Measurements from ENCODE around the gene EGFR.

Gene EGFR

DNA sequence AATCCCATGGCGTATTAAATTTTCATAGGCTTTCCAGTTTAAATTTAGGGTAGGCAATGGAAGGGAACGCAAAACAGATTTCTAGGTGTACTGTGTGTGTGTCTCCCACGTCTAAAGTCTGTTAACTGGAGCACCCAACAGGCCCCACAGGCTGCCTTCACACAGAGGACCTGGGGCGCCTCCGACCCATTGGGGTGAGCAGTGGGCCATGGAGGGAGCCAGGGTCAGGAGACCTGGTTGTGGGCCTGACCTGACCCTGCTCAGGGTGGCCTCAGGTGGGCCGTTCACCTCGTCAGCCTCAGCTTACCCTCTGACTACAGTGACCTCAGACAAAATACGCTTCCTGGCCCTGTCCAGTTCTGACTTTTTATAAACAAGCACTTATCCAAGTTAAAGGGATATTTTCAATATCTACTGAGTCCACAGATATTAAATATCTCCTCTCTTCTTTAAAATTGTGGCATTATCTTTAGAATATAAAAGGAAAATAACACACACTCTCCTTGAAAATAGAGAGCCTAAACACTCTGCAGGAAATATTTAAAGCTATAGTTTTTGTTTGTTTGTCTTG, 159.6 kb downstream of the EGFR start:
- peak; percentile 38 for DNase-seq

DNA sequence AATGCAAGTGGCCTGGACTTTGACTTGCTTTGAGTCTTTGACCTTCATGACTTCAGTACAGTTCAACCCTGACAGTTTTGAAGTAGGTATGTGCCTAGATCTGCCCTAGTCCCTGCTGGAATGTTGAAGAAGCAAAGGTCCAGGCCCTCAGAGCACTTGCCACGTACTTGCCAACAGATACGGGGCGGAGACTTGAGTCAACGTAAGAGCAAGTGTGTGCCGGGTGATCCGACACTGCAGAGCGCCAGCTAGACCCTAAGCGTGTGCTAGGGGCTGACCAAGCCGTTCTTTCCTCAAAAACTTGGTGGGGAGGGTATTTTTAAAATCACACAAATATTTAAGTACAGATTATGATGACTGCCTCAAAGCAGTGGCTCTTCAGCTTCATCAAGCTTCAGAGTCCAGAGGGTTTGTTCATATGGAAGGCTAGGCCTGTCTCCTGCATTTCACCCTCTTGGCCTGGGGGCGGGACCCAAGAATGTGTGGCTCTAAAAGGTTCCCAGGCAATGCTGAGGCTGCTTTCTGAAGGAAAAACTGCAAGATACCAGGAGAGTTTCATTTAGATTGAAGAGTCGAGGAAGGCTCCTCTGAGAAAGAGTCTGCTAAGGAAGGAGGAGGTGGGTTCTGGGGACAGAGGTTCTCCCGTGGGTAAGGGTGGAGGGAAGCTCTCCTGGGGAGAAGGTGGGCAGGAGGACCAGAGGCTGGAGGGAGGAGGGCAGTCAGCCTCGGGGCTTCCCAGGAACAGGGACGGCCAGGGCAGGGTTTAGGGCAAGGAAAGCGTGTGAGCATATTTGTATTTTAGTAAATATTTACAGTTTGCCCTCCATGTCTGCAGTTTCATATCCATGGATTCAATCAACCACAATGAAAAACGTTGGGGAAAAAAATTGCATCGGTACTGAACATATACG, 160.3 kb downstream of the EGFR start:
- peak; percentile 38 for DNase-seq

DNA sequence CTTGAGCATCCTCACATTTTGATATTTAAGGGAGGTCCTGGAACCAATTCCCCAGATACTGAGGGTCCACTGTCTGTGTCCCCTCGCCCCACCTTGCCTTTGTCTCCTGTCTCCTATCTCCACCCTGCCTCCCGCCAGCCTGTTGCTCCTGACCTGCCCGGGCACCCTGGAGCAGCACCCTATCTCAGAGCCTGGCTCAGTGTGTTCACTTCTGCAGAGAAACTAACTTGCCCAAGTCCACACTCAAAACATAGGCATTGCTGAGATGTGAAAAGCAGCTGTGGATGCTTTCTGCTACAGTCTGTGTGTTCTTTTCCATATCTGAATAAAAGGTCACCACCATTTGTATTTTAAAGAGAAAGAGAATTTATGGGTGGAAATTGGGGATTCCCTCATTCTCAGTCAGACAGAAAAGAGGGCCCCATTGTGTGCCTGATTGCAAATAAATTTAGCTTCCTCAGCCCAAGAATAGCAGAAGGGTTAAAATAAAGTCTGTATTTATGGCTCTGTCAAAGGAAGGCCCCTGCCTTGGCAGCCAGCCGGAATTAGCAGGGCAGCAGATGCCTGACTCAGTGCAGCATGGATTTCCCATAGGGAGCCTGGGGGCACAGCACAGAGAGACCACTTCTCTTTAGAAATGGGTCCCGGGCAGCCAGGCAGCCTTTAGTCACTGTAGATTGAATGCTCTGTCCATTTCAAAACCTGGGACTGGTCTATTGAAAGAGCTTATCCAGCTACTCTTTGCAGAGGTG, 161.3 kb downstream of the EGFR start:
- DNase-seq, result peak; percentile 37

DNA sequence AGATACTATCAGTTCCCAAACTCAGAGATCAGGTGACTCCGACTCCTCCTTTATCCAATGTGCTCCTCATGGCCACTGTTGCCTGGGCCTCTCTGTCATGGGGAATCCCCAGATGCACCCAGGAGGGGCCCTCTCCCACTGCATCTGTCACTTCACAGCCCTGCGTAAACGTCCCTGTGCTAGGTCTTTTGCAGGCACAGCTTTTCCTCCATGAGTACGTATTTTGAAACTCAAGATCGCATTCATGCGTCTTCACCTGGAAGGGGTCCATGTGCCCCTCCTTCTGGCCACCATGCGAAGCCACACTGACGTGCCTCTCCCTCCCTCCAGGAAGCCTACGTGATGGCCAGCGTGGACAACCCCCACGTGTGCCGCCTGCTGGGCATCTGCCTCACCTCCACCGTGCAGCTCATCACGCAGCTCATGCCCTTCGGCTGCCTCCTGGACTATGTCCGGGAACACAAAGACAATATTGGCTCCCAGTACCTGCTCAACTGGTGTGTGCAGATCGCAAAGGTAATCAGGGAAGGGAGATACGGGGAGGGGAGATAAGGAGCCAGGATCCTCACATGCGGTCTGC, 162.2 kb downstream of the EGFR start:
- peak; percentile 19 for DNase-seq

DNA sequence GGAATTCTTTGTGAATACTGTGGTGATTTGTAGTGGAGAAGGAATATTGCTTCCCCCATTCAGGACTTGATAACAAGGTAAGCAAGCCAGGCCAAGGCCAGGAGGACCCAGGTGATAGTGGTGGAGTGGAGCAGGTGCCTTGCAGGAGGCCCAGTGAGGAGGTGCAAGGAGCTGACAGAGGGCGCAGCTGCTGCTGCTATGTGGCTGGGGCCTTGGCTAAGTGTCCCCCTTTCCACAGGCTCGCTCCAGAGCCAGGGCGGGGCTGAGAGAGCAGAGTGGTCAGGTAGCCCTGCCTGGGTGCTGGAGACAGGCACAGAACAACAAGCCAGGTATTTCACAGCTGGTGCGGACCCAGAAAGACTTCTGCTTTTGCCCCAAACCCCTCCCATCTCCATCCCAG, 162.9 kb downstream of the EGFR start:
- peak; percentile 33 for DNase-seq

DNA sequence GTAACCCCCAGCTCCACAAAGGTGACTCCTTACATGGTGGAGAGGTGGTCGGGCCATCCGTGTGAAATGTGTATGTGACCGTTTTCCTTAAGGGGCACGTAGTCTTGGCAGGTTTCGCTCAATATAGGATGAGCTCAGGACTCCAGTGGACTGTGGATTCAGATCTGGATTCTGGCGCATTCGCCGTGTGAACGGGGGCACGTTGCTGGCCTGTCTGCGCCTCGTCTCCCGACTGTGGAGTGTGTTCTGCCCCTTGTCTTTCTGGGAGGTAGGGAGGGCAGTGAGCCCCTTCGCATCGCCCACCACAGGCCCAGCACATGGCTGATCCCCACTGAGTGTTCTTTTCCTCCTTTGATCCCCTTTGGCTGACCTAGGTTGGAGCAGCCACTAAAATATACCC, 165.1 kb downstream of the EGFR start:
- DNase-seq, result no peak

DNA sequence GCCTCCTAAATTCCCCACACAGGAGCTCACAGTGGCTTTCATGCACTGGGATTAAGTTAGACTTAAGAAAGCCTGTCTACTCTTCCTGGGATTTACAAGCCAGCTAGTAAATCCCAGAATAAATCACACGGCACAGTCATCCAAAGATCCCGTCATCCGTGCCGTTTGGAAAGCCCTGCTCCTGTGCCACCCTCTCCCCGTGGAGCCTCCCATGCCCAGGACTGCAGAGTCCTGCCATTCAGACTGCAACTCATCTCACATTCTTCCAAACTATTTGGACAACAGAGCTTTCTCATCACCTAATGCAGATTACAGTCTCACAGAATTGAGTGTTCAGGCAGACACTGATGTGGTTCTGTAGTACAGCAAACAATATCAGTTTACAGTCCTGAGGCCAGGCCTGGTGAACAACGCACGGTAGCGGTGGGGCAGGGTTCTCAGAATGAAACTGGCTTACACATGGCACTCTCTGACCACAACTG, 166.5 kb downstream of the EGFR start:
- peak; percentile 7 for DNase-seq

DNA sequence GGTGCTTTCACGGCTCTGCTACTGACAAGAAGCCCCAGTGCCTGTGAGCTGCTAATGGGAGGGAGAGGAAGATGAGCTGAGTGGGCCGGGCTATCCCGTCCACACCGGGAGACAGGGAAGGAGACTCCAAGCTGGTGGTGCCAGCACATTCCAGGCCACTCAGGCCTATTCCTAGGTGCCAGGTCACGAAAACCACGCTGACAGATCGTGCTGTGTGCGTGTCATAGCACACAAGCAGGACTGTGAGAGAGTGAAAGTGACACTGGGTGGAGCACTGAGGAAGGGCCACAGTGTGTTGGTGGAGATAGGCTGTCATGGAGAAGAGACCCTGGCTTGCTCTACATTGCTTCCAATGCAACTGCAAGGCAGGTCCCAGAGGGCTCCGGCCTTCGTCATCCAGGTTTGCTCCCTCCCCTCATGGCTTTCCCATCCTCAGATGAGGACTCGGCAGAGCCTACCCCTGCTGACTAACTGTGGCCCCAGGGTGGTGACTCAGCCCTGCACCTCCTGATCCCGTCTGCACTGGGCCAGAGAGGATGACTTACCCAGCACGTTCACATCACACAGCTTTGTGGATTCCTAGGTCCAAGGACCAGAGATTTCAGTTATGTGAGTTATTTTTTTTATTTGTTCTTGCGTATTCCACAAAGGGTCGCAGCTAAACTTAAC, 167.3 kb downstream of the EGFR start:
- peak; percentile 40 for DNase-seq

DNA sequence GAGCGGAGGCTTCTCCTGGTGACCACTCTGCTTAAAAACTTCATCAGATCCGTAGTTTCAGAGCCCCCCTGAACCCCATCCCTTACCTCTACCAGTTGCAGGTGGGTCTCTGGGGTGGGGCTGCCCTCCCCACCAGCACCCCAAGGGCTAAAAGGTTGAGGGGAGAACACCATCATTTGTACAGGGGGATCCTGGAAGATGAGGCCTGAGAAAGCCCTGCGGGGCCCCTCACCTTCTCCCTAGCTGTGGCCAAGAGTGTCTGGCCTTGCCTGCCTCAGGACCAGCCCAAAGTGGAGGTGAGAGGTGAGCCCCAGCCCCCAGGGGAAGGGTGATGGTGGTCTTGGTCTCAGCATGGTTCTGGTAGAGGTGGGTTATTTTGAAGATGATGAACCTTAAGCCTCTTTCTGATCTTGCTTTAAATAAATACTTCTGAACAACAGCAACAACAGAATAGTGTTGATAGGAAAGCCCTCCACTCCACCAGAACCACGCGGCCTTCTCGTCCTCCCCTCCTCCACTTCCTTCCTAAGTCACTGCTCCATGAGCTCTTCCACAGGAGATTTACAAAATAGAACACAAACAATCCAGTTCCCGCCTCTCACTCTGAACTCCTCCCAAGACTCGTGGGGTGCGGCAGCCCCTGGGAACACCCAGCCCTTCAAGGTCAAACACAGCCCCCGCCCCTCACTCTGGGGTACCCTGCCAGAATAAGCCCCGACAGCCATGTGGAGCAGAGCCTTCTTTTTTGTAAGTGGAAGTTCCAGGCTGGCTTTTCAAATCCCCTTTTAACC, 169.1 kb downstream of the EGFR start:
- peak; percentile 19 for DNase-seq

DNA sequence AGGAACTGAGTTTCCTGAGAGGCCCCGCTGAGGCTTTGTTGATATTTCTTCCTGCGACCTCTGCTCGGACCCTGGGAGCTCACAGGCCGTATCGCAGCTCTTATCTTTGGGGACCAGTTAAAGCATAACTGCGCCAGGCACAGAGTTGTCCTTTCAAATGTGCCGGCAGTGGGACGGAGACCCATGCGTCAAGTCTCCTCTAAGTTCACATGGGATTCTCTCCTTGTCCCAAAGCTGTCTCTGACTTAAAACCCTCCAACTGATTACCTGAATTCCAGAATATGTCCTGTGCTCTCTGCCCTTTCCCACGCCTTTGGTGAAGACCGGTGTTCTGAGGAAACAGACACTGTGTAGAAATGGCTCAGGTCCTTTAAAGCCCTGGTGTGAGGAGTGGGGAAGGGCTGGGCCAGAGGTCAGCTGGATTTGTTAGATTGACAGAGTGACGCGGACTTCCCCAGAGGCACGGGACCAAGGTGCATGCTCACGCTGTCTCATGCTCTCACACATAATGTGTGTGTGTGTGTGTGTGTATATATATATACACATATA, 169.8 kb downstream of the EGFR start:
- peak; percentile 26 for DNase-seq

DNA sequence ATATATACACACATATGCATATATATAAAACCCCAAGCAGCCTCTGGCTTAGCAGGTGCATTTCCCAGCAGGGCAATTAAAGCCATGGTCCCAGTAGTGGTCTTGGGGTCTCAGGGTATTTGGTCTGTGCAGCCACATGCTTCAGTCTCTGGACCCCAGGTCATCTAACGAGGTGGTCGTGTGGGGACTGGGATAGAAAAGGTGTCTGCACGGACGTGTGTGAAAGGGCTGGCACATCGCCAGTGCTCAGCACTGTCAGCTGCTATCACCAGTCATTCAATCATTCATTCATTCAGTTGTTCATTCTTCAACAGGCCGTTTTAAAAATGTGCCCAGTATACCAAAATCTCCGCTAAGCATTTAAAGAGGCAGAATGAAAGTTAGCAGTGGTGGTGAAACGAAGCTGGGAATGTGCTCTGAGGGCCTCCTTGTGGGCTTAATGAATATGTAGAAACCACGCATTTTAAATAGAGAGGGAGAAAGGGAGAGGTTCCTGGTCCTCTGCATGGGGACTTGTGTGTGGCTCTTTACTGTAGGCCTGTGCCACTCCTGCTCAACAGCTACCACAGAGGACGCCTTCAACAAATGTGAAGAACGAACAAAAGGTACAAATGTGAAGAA, 170.4 kb downstream of the EGFR start:
- DNase-seq, result peak; percentile 21

DNA sequence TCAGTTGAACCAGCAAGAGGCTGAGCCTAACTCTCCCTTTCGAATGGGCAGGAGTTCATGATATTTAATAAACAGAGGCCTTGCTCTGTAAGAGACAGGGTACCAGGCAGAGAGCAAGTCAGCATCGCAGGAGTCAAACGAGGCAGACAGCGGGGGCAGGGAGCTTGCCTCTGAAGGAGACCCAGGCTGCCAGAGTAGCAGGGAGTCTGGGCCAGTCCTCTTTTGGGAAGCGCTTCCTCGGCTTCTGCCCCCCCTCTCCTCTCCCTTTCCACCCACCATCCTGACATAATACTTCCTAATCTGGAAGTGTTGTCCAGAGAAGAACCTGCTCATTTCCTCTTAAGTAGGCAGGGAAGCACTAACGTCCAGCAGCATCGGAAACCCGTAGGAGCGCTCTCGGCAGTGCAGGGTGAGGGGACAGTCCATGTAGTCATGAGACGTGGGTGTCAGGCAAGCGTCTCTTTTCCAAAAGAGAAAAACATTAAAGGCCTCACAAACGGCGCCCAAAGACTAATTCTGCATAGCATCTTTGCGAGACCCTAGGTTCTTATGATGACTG, 171.1 kb downstream of the EGFR start:
- peak; percentile 38 for DNase-seq

DNA sequence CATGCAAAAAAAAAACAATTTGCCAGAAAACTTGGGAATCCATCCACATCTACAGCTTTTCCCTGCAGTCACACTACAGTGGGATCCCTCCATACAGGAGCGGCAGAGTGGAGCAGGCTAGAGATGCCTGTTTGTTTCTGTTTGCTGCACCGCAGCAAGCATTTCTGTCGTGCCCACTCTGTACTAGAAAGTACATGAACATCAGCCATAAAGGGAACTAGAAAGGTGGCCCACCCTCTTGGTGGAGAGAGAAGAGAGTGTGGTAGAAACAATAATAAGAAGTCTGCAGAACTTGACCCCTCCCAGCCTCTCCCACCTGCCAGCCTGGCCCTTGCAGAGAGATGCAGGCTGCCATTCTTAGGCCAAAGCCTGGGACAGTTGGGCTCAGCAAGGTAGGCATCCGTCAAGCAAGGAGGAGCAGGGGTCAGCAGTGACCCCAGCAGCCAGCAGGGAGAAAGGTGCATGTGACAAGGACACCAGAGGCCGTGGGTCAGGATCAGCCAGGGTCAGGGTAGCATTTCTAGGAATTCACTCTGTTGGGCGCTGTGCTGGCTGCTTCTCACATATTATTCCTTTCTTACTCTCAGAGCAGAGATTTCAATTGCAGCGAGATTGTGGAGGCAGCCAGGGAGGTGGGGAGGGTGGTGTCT, 171.8 kb downstream of the EGFR start:
- DNase-seq, result peak; percentile 19

DNA sequence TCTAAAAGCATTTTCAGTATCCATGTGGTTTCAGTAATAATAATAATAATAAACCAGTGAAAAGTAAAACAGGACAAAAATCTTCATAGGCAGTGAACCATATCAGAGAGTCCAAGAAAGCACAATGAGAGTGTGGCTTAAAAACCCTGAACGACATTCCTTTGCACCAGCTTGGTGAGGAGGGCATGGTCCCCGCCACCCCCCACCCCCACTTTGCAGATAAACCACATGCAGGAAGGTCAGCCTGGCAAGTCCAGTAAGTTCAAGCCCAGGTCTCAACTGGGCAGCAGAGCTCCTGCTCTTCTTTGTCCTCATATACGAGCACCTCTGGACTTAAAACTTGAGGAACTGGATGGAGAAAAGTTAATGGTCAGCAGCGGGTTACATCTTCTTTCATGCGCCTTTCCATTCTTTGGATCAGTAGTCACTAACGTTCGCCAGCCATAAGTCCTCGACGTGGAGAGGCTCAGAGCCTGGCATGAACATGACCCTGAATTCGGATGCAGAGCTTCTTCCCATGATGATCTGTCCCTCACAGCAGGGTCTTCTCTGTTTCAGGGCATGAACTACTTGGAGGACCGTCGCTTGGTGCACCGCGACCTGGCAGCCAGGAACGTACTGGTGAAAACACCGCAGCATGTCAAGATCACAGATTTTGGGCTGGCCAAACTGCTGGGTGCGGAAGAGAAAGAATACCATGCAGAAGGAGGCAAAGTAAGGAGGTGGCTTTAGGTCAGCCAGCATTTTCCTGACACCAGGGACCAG, 172.5 kb downstream of the EGFR start:
- DNase-seq, result peak; percentile 13

DNA sequence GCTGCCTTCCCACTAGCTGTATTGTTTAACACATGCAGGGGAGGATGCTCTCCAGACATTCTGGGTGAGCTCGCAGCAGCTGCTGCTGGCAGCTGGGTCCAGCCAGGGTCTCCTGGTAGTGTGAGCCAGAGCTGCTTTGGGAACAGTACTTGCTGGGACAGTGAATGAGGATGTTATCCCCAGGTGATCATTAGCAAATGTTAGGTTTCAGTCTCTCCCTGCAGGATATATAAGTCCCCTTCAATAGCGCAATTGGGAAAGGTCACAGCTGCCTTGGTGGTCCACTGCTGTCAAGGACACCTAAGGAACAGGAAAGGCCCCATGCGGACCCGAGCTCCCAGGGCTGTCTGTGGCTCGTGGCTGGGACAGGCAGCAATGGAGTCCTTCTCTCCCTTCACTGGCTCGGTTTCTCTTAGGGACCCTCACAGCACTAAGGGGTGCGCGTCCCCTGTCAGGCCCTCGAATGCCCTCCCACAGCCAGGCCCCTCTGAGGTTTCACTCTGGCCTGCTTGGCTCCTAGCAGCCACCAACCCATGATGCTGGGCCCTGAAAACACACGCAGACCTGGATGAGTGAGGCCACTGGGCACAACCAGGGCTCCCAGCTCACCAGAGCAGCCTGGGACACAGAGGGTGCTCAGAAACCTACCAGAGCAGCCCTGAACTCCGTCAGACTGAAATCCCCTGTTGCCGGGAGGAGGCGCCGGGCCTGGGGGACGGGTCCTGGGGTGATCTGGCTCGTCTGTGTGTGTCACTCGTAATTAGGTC, 173.3 kb downstream of the EGFR start:
- peak; percentile 30 for DNase-seq

DNA sequence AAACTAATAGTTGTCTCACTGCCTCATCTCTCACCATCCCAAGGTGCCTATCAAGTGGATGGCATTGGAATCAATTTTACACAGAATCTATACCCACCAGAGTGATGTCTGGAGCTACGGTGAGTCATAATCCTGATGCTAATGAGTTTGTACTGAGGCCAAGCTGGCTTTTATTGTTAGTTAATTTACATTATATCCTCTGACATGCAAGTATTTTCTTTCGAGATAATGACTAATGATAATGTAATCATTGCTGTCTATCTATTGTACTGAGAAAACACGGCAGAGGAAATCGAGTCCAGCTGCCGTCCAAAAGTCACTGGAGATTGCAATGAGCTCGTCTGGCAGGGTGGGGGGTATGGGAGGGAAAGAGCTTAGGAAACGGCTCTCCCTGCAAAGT, 173.9 kb downstream of the EGFR start:
- DNase-seq, result peak; percentile 4

DNA sequence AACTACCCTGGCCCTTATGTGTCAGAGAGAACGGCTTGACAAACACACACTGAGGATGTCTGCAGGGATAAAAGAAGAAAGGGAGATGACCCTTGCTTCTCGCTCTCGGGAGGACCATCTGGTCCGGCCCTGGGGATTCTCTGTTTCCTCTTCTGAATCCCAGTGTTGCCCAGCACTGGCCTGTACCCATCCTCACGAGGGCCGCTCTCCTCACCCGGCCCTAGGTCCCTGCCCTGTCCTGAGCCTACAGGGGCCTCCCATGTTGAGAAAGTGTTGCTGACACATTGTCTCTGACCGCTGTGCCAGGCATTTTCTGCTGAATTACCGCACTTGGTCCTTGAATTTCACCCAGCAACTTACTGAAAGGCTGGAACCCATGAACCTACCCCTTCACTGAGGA, 174.4 kb downstream of the EGFR start:
- peak; percentile 15 for DNase-seq

DNA sequence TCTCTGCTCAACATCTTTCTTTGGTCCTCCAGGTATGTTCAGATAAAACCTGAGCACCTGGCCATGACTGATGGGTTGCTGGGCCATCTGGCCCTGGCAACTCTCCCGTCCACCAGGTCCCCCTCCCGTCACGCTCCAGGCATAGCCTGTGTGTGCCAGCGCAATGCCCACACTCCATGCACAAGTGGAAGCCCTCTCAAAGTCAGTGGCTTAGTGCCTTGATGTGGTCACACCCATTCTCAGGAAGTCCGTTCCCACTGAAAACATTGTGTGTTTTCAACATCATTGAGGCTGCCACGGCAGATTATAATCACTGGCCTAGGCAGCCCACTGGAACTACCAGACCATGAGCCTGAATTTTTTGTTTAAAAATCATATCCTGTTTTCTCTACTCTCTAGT, 175.7 kb downstream of the EGFR start:
- peak; percentile 30 for DNase-seq
